ENCODE data around the gene IVNS1ABP.
A peak's percentile ranks its signal among the peaks of the same experiment; 100 is the strongest.

IVNS1ABP gene

DNA sequence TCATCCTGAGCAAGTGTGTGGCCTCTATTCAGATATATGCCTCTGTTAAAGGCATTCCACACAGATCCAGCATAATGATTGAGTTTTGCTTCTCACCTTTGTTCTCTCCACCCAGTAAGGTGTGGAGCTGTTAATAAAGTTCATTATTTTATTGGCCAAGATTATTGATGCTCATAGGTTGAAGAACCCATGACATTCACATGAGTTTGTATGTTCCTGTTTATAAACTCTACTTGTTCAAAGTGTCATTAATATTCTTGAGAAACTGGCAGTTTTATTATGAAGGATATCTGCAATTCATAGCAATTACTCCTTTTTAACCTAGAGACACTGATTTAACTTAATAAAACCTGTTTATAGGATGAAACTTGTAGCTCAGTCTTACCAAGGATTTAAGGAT lies 22.0 kb downstream of the IVNS1ABP start:
- no peak for FAIRE-seq
- no peak for DNase-seq (ENCODE audit: insufficient read length, low spot score)

DNA sequence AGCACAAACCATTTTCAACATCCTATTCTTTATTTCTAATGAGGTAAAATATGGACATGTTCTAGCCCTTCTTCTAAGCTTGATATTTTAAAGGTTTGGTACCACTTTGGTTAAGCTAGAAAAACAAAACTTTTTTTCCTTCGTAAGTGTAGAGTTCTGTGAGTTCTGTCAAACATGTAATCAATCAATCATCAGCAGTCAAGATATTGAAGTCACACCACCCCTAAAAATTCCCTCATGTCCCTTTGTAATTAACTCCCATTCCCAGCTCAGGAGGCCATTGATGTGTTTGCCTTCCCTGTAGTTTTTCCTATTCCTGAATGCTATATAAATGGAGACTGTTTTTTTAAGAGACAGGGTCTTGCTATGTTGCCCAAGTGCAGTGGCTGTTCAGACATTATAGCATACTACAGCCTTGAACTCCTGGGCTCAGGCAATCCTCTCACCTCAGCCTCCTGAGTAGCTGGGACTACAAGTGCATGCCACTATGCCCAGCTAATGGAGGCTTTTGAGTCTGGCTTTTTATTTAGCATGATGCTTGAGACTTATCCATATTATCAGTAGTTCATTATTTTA lies 23.0 kb downstream of the IVNS1ABP start:
- DNase-seq (ENCODE audit: insufficient read length, low spot score) (no peak), FAIRE-seq (no peak)

DNA sequence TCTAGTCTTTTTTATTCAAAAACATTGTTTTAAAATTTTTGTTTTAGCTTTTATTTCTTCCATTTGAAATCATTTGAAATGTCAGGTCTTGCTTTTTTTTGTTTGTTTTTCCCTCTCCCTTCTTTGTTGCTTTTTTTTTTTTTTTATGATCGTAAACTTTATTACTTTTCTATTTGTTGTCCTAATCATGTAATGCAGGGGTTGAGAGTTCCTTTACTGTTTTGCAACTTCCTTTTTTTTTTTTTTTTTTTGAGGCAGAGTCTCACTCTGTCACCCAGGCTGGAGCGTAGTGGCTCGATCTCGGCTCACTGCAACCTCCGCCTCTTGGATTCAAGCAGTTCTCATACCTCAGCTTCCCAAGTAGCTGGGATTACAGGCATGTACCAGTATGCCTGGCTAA lies 24.8 kb downstream of the IVNS1ABP start:
- DNase-seq (ENCODE audit: insufficient read length, low spot score): no peak
- no peak for FAIRE-seq

DNA sequence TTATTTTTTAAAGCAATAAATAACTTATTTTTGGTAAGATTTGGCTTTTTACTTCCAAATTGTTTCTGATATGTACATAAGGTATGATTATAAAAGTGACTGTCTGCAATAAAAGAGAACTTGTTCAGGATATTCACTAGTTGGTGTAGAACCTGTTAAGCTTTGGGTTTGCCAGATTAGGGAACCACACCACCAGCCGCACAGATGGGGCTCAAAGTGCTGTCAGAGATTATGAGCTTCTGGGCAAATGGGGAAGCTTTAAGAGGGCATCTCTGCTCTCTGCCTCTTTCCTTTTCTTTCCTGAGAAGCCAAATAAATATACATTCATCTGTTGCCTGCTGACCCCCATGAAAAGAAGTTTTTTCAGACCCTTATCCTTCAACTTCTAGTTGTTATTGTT lies 25.4 kb downstream of the IVNS1ABP start:
- FAIRE-seq: peak; percentile 49
- no peak for DNase-seq (ENCODE audit: insufficient read length, low spot score)

DNA sequence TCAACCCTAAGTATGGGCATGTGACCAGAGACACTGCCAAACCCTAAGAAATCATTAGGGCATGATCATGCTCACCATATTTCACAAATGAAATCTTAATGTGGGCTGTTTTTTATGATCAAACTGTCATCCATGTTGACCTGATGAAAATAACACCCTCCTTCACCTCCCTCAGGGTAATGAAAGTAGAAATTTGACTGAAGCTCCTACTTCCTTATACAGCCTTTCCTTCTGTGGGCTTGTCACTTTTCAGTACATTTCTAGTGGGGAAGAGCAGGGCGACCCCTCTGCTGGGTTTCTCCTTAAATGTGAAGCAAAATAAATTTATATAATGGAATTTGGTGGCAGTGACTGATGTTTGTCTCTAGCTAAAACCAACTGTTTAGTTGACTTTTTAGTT lies 25.9 kb downstream of the IVNS1ABP start:
- no peak for FAIRE-seq
- DNase-seq (ENCODE audit: insufficient read length, low spot score): no peak

DNA sequence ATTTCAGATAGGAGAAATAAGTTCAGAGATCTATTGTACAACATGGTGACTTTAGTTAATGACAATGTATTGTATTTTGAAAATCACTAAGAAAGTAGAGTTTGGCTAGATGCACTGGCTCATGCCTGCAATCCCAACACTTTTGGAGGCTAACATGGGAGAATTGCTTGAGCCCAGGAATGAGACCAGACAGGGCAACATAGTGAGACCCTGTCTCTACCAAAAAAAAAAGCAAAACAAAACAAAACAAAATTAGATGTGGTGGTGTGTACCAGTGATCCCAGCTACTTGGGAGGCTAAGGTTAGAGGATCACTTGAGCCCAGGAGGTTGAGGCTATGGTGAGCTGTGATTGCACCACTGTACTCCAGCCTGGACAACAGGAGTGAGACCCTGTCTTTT lies 27.2 kb downstream of the IVNS1ABP start:
- FAIRE-seq: no peak
- DNase-seq (ENCODE audit: insufficient read length, low spot score): no peak

DNA sequence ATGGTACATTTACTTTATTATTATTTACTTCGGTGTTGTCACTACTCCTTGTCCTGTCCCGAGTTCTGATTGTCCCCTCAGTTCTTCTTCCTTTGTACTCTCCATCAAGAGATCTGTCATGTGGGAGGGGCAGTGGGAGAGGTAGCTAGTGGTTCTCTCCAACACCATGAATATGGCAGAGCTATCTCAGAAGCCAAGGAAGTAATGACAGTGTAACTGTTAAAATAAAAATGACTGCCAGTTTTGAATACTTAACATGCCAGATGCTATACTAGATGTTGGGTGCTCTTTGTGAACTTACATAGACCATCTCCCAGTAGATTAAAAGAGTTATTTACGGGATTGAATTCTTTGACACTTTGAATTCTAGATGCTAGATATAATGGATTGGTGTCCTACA lies 28.6 kb downstream of the IVNS1ABP start:
- FAIRE-seq (no peak), DNase-seq (ENCODE audit: insufficient read length, low spot score) (no peak)

DNA sequence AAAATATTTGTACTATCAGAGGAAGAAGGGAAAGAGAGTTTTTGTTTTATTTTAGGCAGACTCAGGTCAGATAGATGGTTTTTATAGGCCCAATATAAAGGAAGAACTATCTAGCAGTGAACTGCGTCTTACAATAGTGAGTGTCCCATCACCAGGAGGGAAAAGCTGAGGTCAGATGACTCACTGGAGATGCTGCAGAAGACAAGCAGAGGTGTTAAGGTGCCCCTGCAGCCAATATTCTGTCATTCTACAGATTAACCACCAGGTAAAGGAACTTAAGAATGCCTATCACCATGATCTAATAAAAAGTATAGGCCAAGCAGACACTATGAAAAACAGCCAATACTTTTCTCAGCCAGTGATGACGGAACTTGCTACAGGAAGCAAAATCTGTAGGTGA lies 29.6 kb downstream of the IVNS1ABP start:
- FAIRE-seq: no peak
- no peak for DNase-seq (ENCODE audit: insufficient read length, low spot score)

DNA sequence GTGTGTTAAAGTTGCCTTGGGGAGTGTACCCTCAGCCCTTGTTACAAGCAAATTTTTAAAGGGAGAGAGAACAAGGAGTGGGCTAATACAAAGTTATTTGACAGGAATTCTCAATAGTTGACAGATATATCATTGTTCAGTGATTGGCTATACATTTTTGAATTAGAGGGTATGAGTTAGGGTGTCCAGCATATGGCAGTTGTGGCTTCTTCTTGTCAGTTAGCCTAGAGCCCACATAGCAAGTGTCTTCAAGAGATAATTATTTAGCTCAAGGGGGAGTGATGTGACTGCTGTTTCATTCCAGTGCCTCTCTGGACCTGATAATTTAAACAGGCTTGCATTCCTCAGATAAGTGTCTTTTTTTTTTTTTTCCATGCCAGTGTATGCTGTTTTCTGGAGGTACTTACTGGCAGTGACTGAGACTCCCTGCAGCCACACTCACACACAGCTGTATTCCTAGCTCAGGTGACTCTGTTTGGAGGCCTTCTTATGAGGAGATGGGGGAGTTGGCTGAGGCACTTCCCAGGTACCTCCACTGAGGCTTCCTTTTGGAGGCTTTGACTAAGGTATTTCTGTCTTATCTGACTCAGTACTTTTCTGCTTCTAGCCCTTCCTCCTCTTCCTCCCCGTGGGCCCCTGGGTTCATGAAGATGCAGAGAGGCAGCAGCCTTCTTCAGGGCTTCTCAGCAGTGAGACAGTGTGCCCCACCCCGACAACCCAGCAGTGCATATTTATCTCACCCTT lies 32.3 kb downstream of the IVNS1ABP start:
- FAIRE-seq (no peak), DNase-seq (ENCODE audit: insufficient read length, low spot score) (no peak)

DNA sequence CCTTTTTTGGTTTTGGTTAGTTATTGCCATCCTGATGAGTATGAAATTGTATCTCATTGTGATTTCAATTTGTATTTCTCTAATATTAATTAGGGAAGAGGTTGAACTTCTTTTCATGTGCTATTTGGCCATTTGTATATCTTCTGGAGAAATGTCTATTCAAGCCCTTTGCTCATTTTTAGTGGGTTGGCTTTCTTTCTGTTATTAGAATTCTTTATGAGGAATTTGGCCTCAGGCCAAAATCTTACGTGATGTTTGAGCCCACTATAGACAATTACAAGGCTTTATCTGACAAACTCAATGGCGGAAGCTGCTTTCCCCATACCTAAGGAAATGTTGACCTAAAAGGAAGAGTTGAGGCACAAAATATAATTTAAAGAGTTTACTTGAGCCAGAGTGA lies 32.9 kb downstream of the IVNS1ABP start:
- FAIRE-seq (no peak), DNase-seq (ENCODE audit: insufficient read length, low spot score) (no peak)

DNA sequence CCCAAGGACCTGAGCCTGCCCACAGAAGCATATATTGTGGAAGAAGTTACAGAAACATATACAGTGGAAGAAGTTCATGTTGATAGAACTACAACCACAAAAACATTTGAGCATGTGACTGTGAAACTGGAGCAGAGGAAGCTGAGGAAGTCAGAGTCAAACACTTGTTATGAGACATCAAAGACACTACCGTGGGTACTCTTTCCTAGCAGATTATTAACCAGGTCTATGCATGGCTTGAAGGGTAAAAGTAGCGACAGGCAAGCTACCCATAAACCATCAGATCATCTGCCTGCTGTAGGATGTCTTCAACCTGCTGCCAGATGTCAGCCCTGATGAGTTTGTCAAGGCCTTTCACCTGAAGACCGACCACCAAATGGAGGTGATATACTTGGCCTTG lies 35.8 kb downstream of the IVNS1ABP start:
- DNase-seq (ENCODE audit: insufficient read length, low spot score): peak; percentile 34
- FAIRE-seq: peak; percentile 90

DNA sequence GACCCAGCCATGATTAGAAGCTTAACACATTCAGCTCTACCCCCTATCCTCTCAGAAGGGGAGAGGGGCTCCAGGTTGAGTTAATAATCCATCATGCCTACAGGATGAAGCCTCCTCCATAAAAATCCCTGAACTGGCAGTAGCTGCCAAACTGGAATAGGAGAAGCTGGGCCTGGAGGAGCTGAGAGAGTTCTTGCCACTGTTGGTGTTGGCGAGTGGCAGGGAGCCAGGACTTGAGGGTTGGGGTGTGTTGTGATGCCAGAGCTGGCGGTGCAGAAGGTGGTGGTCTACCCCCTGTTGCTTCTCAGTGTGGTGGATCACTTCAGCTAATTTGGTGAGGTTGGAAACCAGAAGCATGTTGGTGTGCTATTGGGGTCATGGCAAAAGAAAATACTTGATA lies 36.5 kb downstream of the IVNS1ABP start:
- FAIRE-seq (no peak), DNase-seq (ENCODE audit: insufficient read length, low spot score) (no peak)

DNA sequence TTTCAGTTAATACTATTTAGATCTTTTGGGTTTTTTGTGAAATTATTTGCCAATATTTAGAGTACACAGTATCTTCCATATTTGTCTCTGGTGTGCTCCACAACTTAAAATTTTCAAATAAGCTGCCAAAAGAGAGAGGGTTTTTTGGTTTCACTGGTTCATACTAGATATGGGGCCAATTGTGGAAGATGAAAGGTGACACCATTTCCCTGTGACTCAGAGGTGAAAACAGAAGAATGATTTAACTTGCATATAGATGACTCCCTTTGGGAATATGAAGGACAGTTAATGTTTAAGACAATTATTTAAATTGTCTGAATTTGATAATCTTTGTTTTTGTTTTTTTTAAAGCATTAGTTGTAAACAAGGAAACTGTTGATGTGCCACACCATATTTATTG lies 37.5 kb downstream of the IVNS1ABP start:
- FAIRE-seq (no peak), DNase-seq (ENCODE audit: insufficient read length, low spot score) (no peak)

DNA sequence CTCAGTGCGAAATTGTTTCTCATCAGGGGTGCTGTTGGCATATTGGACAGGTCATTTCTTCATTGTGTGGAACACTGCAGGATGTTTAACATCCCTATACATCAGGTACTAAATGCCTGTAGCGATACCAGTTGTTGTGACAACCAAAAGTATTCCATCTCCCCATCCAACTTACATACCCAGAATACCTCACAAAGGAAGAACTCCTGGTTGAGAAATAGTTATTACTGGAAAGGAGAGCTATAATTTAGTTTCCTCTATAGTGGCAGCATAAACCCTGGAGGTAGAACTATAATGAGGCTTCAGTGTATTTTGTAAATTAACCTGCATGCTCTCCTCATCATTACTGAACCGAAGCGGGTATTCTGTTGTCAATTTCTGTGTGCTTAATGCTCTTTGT lies 45.1 kb downstream of the IVNS1ABP start:
- FAIRE-seq (no peak), DNase-seq (ENCODE audit: insufficient read length, low spot score) (no peak)

DNA sequence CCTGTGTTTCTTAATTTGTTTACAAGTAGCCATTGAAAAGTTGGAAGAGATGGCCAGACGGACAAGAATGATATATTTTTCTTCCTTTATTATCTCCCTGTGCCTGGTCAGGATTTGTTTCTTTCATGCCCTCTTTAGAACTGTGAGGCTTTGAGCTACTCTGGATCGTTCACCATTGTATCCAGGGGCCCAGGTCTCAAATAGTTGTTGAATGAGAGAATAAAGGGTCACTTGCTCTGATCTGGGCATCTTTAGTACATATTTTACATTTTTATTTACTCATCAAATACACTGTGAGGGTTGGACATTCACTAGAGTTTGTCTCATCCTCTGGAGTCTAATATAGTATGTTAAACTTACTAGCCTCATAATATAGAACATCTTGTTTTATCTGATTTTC lies 48.7 kb downstream of the IVNS1ABP start:
- DNase-seq (ENCODE audit: insufficient read length, low spot score) (no peak), FAIRE-seq (no peak)

DNA sequence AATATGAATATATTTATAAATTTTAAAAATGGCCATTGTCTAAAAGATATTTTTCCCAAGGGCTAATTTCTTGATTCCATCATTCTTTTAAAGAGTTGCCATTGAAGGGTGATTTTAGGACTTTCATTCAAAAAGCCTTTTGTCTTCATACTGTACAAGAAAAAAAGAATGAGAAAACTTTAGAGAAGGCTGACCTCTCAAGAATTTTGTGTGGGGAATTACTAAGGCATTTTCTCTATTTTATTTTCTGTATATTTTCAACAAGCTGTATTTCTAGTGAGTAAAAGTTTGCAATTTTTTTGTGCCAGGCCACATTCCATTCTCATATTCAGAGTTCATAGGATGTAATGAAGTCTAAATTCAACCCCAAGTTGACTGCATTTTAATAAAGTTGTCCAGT lies 49.3 kb downstream of the IVNS1ABP start:
- no peak for FAIRE-seq
- no peak for DNase-seq (ENCODE audit: insufficient read length, low spot score)

DNA sequence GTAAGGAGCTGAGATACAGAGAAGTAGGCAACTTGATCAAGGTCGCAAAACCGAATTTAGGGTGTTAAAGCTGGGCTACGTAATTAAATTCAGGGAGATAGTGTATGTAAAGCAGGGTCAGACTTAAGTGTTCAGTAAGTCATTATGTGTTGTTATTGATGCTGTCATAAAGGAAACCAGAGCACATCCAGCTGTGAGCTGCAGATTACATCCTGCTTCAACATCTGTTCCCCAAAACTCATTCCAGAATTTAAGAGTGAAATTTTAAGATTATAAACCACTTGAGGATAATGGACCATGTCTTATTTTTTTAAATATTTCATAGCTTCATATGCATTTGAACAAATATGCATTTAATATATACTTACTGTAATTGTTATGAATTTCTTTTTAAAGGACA lies 49.7 kb downstream of the IVNS1ABP start:
- FAIRE-seq: no peak
- DNase-seq (ENCODE audit: insufficient read length, low spot score): no peak

DNA sequence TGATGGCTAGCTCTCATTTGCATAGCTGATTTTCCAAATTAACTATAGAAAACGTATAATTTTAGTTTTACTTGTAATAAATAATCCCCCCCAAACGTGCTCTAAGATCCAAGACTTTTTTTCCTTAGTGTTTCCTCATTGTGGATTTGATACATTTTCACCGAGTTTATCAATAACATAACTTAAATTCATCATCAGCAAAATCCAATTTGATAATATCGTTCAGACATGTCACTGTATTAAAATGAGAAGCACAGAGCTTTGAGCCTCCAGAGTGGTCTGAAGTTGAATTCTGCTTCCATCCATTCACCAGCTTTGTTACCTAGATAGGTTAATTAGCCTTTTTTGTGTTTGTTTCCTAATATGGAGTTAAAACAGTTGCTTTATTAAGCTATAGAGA lies 51.7 kb downstream of the IVNS1ABP start:
- no peak for DNase-seq (ENCODE audit: insufficient read length, low spot score)
- FAIRE-seq: no peak

DNA sequence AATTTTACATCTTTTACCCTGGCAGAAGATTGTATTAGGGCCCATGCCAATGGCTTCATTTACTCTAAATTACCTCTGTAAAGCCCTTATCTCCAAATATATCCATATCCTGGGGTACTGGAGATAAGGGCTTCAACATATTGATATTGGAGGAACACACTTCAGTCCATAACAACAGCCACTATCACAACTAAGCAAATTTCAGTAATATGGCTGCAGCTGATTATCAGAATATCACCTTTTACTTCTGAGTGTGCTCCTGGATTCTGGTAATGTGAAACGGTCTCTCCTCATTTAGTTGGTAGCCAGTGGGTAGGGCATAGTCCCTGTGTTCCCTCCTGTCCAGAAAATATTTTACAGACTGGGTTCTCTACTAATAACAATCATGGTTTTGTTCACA lies 53.3 kb downstream of the IVNS1ABP start:
- DNase-seq (ENCODE audit: insufficient read length, low spot score): no peak

DNA sequence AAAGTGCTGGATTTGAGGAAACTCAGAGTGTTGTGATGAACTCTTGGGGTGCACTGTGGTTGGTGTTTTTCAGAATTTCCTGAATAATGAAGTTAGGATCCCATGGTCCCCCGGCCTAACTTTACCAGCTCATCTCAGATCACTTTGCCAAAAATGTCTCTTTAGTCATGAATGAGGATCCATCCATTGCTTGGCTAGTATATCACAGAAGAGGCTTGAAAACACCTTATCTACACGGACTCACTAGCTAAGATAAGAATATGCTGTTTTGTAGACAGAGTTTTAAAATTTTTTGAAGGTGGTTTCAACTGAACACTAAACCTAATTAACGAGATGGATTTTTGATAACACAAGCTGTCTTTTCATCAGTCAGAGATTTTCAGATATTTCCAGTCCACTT lies 53.8 kb downstream of the IVNS1ABP start:
- FAIRE-seq (no peak), DNase-seq (ENCODE audit: insufficient read length, low spot score) (no peak)

More for the DNA sequence above, 53.3 kb downstream of the IVNS1ABP start:
- no peak for FAIRE-seq

DNA sequence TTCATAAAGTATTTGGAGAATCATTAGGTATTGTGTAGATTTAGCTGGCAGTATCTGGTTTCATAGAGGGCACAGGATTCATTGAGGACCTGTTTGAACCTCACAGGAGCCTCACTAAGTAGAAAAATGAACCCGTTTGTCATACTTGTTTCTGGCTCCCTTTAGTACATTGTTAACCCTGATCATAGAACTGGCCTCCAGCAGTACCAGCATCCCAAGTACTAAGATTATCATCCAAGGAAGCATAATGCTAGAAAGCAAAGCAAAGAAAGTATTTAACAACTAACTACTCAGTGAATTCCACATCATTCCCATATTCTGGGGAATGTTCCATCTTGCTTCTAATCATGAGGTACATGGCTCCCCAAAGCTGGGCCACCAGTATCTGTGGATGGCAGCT lies 54.9 kb downstream of the IVNS1ABP start:
- DNase-seq (ENCODE audit: insufficient read length, low spot score): no peak
- FAIRE-seq: no peak

DNA sequence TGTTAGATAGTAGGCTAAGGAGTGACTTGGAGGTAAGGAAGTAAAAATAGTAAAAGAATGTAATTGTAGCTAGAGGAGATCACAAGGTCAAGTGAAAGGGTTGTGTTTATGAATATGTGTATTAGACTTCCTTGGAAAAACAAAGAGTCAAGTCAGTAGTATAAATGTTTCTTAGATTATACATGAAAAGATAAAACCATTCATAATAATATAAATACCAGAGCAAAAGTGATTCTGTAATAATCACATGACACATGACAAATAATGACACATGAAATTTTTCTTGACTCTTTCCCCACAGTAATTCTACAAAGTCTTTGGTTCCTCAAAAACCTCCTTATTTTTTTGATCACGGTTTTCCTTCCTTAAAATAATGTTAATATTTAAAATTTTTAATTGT lies 56.4 kb downstream of the IVNS1ABP start:
- FAIRE-seq (no peak), DNase-seq (ENCODE audit: insufficient read length, low spot score) (no peak)

DNA sequence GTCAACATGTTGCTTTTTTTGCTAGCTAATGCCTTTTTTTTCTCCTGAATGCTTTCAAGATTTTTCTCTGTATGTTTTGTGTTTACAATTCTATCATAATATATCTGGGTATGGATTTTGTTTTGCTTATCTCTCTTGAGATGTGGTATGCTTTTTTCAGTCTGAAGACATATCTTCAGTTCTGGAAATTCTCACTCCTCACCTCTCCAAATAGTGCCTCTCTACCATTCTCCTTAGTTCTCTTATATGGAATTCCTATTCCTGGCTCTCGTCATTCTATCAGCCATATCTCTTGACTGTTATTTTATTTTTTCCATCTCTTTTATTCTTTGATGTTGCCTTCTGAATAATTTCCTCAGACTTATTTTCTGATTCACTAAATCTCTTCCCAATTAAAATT lies 58.4 kb downstream of the IVNS1ABP start:
- no peak for DNase-seq (ENCODE audit: insufficient read length, low spot score)
- FAIRE-seq: no peak

All from GM19239 (cell line).